GM21447 (cell line): Measurements from ENCODE around the gene RABEP1.

Source experiments
- ATAC-seq: cut with Tn5 transposase; IDR thresholded peaks from one replicate; pipeline ENCODE4 v1.9.1; 2021; ENCODE audit not compliant: unreplicated experiment

Gene RABEP1

DNA sequence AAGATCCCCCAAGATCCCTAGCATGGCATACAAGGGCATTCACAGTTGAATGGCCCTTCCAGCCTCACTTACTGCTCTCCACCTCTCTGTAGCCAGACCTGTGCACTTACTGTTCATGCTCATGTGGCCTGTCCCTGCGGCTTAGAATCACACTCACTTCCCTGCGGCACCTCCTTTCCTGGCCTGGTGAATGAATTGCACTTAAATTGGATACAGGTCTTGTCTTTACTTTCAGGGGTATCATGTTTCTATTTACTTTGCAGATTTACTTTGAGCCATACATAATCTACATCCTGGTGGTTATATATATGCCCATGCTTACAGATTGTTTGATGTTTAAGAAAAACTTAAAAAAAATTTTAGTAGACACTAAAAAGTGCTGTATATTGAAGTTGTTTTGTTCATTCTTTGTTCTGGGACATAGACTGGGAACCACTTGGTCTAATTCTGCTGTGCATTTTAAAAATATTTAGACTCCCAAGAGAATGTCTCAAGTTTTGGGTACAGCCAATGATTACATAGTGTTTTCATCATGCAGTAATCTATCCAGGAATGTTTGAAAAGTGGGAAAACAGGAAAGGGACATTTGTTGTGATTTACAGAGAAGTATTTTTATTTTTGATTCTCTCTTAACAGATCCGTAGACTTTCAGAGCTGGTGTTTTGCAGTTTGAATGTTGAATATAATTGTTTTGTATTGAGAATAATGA, 73.5 kb downstream of the RABEP1 start:
- no peak for ATAC-seq

DNA sequence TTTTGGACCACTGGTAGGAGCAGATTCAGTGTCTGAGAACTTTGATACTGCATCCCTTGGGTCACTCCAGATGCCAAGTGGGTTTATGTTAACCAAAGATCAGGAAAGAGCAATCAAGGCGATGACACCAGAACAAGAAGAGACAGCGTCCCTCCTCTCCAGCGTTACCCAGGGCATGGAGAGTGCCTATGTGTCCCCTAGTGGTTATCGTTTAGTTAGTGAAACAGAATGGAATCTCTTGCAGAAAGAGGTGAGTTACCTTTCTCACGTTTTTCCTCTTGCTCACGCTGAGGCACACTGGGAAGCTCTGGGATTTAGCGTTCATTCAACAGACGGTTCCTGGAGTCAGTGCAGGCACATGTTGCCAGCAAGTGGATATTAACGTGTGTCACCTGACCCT, 79.3 kb downstream of the RABEP1 start:
- no peak for ATAC-seq

DNA sequence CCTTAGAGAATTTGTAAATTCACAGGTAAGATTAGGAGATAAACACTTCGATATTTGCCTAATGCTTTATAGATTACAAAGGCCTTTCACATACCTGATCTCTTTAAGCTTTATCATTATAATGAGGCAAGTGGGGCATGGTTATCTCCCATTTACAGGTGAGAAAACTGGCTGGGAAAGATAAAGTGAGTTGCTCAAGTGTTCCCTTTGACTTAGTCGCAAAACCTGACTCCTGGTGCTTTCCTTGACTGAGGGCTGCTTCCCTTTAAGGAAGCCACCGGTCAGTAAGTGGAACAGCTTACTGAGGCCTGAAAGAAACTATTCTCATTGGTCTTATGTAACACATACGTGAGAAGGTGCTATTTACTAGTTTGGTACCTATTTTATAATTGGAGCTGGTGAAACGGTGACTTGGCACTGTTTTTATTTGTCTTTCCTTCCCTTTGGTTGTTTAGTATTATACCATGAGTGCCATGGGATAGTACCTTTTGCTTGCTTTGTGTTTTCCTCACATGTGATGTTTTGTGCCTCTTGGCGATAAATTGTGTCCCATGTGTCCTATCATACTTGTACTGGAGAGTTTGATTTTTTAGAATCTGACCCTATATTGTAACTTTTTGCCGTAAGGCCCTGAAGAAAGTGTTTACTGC, 80.2 kb downstream of the RABEP1 start:
- ATAC-seq, result no peak

DNA sequence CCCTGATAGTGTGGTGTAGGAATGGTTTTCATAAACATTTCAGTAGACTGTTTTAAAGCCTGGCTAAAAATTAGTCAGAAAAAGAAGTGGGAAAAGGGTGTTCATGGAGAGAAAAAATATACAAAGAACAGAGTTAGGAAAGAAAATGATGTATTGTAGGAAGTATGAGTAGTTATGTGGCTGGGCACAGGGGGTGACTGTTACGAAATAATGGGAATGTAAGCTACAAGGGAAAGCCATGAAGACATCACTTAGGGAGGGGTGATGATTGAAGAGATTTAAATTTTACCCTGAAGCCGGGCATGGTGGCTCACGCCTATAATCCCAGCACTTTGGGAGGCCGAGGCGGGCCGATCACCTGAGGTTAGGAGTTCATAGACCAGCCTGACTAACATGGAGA, 82.1 kb downstream of the RABEP1 start:
- ATAC-seq, result no peak

DNA sequence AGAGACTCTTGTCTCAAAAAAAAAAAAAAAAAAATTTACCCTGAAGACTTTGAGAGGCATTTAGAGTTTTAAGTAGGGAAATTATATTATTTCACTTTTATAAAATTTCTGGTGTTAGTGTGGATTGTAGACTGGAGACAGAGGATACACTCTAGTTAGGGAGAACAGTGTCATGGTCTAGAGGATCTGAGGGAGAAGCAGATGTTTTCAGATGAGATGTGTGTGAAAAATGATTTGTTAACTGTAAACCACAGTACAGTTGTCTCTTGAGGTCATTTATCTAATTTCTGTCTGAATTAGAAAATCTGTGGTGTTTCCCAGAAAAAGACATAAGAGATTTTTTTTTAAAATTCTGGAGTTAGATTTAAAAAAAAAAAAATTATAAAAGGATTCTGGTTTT, 82.6 kb downstream of the RABEP1 start:
- ATAC-seq, result no peak

DNA sequence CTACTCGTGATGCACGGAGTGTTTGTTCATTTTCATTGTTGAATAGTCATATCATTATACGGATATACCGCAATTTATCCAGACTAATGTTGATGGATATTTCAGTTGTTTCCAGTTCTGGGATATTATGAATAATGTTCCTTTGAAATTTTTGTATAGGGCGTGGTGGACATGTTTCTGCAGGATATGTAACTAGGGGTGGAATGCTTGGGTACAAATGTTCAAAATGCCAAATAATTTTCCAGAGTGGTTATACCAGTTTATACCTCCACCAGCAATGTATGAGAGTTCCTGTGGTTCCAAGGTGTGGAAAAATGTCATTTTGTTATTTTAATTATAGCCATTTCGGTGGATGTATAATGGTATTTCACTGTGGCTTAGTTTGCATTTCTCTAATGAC, 83.7 kb downstream of the RABEP1 start:
- no peak for ATAC-seq

DNA sequence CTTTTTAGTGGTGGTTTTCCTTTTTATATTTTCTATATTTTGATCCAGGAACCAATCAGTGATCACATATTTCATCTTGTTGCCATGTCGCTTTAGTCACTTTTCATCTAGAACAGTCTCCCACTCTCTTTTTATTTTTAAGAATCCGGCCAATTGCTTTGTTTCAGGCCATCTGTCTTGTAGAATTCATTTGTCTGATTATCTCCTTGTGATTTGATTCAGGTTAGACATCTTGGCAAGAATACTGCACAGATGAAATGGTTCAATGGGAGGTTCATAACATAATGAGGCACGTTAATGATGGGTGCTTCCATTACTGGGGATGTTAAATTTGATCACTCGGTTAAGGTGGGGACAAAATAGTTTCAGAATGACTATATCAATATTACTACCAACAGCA, 88.3 kb downstream of the RABEP1 start:
- ATAC-seq, result no peak

DNA sequence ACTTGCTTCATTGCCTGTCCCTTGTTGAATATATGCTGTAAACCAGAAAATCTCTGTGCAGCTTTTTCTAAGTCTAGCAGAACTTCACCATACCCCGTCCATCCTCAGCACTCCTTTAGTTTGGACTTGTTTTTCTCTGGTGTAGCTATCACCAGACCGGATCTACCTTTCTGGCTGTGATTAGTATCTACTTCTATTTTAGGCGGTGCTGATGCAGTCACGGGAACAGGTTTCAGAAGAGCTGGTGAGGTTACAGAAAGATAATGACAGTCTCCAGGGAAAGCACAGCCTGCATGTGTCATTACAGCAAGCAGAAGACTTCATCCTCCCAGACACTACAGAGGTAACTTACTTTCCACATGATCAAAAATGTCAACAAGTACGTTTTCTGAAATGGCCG, 91.0 kb downstream of the RABEP1 start:
- ATAC-seq, result peak; percentile 48

DNA sequence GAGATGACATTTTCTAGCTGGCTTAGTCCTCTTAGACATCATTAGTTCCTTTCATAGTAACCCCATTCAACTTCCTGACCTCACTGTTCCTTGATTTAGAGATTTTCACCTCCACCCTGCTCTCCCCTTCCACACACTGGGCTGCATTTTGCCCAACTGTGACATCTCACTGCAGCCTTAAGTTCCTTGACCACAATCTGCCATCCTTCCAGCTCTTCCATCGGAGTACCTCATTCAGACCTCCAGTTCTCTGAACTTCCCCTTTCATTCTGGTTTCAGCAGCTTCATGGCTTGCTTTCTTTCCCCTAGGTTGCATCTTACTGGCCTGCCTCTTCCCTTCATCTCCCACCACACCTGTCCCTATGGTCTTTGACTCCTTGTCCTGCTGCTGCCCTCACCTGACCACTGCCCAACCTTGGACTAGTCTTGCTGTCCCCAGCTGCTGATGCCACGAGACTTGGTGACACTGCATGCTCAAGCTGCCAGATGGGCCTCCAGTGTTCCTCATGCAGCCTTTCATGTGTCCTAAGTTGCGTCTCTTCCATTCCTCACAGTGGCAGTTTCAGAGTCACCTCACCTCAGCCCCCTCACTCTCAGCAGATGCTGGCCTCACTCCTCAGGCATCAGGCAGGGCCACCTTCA, 96.6 kb downstream of the RABEP1 start:
- ATAC-seq, result no peak

DNA sequence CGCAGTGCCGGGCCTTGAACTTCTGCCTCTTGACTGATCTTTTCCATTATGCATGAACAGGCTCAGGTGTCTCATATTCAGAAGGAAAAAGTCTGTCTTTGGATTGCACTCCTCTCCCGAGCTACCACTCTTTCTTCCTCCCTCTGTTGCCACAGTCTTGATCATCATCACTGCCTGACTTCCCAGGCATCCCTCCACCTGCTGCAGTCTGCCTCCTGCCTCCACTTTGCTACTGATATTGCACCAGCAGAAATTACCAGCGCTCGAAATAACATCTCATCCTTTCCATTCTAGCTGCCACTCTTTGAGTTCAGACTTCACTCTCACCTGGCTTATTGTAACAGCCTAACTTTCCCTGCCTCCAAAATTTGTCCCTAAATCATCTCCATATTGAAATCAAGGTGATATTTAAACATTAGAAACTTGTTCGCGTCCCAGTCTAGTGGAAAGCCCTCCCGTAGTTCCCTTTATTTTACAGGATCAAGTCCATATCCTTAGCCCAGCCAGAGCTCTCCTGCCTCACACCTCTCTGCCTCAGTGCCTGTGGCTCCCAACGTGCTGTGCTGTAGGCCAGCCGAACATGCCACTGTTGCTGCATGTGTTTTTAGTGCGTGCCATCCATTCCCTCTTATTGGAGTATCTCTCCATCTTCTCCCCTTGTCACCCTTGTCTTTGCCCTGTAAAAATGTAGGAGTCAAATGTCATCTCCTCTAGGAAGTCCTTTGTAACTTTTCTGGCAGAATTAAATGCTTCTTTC, 97.4 kb downstream of the RABEP1 start:
- no peak for ATAC-seq

DNA sequence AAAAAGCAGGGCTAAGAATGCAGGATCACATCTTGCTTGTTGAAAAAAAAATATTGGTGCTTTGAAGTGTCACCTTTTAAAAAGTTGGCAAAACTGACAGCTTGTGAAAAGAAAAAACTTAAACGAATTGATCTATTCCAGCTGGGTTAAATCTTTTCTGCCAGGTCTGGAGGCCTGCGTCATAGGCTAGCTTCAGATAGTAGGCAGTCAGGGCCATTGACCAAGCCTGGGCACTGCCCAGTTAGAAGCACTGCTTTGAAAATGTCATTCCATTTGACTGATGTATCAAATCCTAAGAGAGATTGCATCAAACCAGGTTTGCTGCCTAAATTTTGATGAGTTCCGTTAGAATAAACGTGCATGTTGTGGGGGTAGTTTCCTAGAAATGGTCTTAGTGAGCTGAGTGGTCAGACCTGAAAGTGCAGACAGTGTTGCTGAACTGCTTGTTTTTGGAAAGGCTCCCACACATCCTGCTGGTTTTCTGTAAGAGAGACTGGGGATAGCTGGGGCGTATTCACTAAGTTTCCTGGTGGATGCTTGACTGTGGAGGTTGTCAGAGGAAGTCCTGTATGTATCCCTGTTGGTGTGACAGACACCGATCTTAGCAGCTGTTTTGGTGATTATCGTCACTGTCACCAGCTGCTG, 98.5 kb downstream of the RABEP1 start:
- ATAC-seq, result no peak

DNA sequence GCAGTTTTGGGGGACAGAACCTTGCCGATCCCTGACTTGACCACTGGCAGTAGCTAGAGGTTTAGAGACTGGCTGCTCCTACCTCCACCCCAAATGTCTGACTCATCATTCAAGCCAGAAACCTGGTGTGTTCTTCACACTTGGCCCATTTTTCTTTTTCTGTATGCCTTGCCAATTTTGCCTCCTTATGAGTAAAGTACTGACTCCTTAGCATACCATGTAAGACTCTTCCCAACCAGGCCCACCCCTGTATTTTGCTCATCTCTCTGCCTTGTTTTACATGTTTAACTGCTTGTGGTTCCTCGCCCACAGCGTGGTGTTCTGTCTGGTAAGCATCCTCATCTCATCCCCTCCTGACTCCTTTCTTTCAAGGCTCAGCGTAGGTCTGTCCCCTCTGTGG, 99.5 kb downstream of the RABEP1 start:
- ATAC-seq, result no peak

DNA sequence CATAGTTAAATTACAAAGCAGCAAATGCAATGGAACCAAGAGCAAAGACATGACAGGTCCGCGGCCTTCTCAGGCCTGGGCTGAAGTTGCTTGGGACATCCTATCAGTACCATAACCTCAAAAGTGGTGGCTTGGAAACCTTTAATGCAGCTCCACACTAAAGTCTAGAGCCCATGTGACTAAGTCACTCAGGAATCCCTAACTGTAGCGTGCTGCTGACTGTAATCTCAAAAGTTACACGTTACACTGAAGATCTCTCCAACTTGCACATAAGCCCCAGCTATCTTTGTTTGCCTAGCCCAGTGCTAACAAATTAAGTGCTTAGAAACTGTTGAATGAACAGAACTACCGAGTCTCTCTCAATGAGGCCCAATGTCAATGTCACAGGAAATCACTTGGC, 109.6 kb downstream of the RABEP1 start:
- no peak for ATAC-seq

DNA sequence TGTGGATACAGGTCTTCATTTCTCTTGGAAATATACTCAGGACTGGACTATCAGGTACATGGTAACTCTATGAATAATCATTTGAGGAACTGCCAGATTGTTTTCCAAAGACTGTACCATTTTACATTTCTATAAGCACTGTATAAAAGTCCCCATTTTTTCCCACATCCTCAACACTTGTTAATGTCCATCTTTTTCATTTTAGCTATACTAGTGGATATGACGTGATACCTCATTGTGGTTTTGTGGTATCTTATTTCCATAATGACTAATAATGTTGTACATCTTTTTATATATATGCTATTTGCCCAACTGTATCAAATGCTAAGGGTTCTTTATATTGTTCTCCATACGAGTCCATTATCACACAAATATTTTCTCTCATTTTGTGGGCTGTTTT, 114.5 kb downstream of the RABEP1 start:
- no peak for ATAC-seq

DNA sequence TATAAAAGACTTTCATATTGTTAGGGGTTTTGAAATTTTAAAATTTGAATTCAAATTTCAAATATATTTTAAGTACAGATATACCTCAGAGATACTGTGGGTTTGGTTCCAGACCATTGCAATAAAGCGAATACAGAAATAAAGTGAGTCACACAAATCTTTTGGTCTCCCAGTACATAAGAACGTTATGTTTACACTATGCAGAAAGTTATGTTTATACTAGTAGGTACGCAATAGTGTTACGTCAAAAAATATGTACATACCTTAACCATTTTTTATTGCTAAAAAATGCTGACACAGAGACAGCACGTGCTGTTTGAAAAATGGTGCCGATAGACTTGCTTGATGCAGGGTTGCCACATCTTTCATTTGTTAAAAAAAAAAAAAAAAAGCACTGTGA, 117.7 kb downstream of the RABEP1 start:
- no peak for ATAC-seq

DNA sequence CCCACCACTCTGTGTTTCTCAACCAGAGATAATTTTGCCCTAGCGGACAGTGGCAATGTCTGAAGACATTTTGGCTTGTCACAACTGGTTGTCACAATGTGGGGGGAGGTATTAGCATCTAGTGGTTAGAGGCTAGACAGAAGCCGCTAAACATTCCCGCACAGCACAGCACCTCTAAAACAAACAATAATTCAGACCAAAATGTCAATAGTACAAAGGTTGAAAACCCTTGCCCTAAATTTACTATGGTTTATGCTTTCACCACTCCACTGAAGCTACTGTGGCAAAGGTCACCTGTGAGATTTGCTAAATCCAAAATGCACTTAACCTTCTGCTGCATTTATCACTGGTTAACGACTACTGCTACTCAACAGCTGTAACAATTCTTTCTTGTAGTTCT, 123.3 kb downstream of the RABEP1 start:
- ATAC-seq, result no peak

DNA sequence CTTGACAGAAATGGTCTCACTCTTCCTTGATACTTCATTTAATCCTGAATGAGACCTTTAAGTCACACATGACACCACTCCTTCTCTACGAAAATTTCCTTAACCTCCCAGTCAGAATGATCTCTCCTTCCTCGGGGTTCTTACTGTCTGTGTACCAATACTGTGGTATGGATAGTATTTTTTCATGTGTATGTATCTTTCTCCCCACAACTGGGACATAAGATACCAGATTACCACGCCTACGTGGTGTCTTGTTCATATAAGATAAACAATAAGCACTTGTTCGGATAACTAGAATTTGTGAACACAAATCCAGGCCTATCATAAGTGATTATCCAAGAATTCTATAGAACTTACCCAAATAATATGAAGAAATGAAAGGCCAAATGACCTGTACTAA, 126.1 kb downstream of the RABEP1 start:
- no peak for ATAC-seq

DNA sequence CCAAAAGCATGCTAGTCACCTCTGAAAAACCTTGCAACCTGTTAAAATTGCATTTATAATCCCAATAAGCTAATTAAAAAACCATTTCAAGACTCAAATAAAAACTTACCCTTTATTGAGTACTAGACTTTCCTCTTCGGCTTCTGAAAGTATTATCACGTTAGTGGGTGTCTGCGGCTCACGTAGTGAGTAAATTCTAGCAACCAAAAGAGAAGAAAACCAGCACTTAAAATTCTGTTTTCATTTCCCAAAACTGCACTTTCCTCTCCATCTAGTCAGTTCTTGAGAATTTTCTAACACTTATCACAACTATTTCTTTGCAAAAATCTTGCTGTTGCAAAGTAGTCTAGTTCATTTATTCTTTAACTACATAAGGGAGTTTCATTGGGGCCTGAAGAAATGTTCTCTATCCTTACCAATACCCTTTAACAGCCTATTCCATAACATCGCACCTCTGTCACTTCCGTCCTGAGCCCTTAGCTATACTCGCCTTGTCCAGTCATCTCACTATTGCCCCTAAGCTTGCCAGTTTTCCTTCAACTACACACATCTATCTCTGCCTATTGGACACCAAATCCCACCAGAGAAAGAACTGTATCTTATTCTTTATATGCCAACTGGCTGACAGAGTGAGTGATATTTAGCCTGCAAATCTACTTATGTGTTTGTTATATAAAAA, 128.6 kb downstream of the RABEP1 start:
- ATAC-seq, result no peak

DNA sequence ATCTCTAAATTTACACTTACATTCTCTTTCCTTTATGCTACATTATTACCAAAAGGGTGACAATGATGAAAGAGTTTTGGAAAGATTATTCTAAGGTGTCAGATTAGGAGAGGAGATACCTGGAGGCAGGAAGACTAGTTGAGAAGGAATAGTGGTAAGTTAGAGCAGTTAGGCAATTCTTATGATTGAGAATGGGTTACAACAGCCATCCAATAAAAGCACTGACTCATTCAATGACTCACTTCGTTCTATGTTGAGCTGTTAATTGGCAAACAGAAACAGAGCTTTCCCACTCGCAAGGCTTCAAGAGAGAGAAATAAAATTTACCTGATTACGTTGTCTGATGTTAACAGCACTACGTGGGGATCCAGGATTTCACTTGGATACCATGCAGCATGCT, 131.6 kb downstream of the RABEP1 start:
- ATAC-seq, result no peak

DNA sequence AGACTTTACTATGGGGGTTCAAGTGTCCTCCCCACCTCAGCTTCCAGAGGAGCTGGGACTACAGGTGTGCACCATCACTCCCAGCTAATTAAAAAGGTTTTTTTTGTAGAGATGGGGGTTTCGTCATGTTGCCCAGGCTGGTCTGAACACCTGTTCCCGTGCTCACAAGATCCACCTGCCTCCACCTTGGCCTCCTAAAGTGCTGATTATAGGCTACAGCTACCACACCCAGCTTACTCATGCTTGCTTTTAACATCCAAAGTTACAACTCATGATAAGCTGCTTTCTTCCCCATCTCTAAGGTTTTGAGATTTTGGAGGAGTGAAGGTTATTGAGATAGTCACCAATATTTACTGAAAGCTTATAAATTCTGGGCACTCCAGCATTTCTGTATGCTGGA, 134.8 kb downstream of the RABEP1 start:
- no peak for ATAC-seq

DNA sequence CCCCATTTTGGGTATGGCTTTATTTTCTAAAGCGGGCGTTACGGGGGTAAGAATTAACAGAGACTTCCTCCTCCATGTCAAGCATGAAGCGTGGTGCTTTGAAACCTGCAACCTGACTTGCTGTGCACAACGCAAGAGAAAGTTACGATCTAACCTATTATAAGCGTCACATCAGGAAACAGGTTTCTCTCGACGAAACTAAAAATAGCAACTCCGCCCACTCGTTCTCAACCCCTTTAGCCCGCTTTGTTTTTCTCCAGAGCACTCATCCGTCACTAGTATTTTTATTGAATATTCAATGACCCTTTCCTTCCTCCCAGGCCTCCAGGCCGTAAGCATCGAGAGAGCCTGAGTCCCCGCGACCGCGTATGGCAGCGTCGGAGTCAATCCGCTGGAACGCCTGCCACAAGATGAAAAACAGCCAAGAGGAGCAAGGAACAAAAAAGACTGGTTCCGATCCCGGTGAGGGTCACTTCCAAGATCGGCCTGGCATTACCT, 136.8 kb downstream of the RABEP1 start:
- ATAC-seq, result peak; percentile 47
